ENCODE data around the gene LRP4. TPM values are rescaled to one million over a fixed set of nuclear protein-coding genes. Genes with fewer than 3 reads are reported as not detected.

The LRP4 gene
- total and polyA plus RNA-seq, 2 of the 8 experiments (the other 6 are each of a cell fraction or from before 2014, with no cell fraction given) = 5.4 to 22.1 TPM

- ChIA-PET CTCF (ENCODE audit: partially characterized antibody) (interaction anchor here (0.7 kb wide), 1 partner anchor 19 kb away, joined by 3 read pairs; no protein-coding TSS in a partner anchor), POLR2A (ENCODE audit: partially characterized antibody) (interaction anchor here (0.6 to 1.4 kb wide), 10 partner anchors 9 to 414 kb away, joined by 3 to 4 read pairs (median 3); partner anchors contain the start of gene DDB2)
- no peak overlapping the region for H4K5ac ChIP-seq (ENCODE audit: insufficient read length, low read depth, low read length)
- no peak overlapping the region for H2BK15ac ChIP-seq (ENCODE audit: low read length)
- peak overlapping the region; percentile 90 to 98 (median 92) for H3K4me3 ChIP-seq (ENCODE audit: extremely low read depth in 1 of 4, insufficient read depth in 2 of 4, low read depth in 3 of 4, low read length in 4 of 4)
- 2% methylated on average over 12 of the region's 12 CpGs; no CpG with 5 or more reads in 1 of the 2 experiments for WGBS, 2 experiments (ENCODE audit: extremely low coverage in 1 of 2, insufficient coverage in 1 of 2, insufficient read length in 1 of 2, insufficient replicate concordance in 2 of 2, low coverage in 1 of 2, low lambda C conversion rate in 2 of 2, missing lambda C conversion rate in 1 of 2)
- DNase-seq (ENCODE audit: low read depth in 1 of 2, low spot score in 2 of 2) (no peak), FAIRE-seq (no peak)
- peaks cover 28 to 50% of the 10 kb centered on the region in 2 experiments for H3K79me2 ChIP-seq (ENCODE audit: control insufficient read depth in 1 of 2, insufficient read depth in 2 of 2, low read length in 2 of 2)
- 0 out of 2 replicates have a peak overlapping the region, but pooled peaks have one; percentile 60 for H2BK12ac ChIP-seq (ENCODE audit: low read depth, low read length)
- peaks cover 3 to 4% of the 10 kb centered on the region in 2 experiments; a peak in 1 of 4 replicates for H3K9me3 ChIP-seq (ENCODE audit: insufficient read depth in 2 of 2, low read depth in 1 of 2, low read length in 1 of 2)
- peak overlapping the region; percentile 56 for H3K56ac ChIP-seq (replicated peaks; ENCODE audit: insufficient read length, low read depth, low read length)
- peak overlapping the region; percentile 75; the same call in 1 of the 2 replicates for H3K27ac ChIP-seq (ENCODE audit: low read depth, low read length)
- H2BK20ac ChIP-seq (ENCODE audit: low read length) = no peak overlapping the region
- H2BK120ac ChIP-seq (replicated peaks; ENCODE audit: low read depth, low read length) = no peak overlapping the region
- H4K8ac ChIP-seq (ENCODE audit: extremely low read depth, insufficient read depth, low read length) = 0 out of 2 replicates have a peak overlapping the region, but pooled peaks have one; percentile 73
- H3K27me3 ChIP-seq (replicated peaks in 1 of 4; ENCODE audit: control insufficient read depth in 3 of 4, extremely low read depth in 1 of 4, insufficient read depth in 3 of 4, low read length in 3 of 4) = no peaks in the 10 kb centered on the region; a peak in 1 of 7 replicates
- H4K91ac ChIP-seq (replicated peaks; ENCODE audit: insufficient read length, low read length) = peak overlapping the region; percentile 44
- H4K20me1 ChIP-seq (replicated peaks in 1 of 2; ENCODE audit: control insufficient read depth in 1 of 2, insufficient read depth in 2 of 2, low read length in 2 of 2) = peaks cover 3 to 7% of the 10 kb centered on the region in 2 experiments
- H3K9ac ChIP-seq (replicated peaks in 1 of 4; ENCODE audit: extremely low read depth in 1 of 4, low read depth in 3 of 4, low read length in 3 of 4) = peak overlapping the region; percentile 82 to 95 (median 89)
- peaks cover 8% of the 10 kb centered on the region; the same call in 1 of the 2 replicates for H3K79me1 ChIP-seq (ENCODE audit: low read depth, low read length)
- TF ChIP-seq SUZ12 (IDR thresholded peaks at IDR 0.05; ENCODE audit: low read length) (no peak), TBP (IDR thresholded peaks at IDR 0.05; ENCODE audit: low read depth, low read length) (no peak), POLR2AphosphoS5 (IDR thresholded peaks at IDR 0.05; ENCODE audit: low read depth, low read length) (0 out of 2 replicates have a peak, but pooled peaks have one; percentile 52)
- peak overlapping the region; percentile 93 for H3K4ac ChIP-seq (replicated peaks; ENCODE audit: insufficient read length, low read depth, low read length)
- H3K23me2 ChIP-seq (ENCODE audit: low read depth, low read length) = peaks cover 9% of the 10 kb centered on the region
- H3K23ac ChIP-seq (ENCODE audit: insufficient read length) = no peak overlapping the region
- H2AFZ ChIP-seq (ENCODE audit: low read length) = no peak overlapping the region
- H2BK5ac ChIP-seq (ENCODE audit: low read depth, low read length) = peak overlapping the region; percentile 91; the same call in 1 of the 2 replicates
- peak overlapping the region; percentile 62 for H3K18ac ChIP-seq (ENCODE audit: extremely low read depth, low read length)
- peaks cover 0 to 3% (median 0%) of the 10 kb centered on the region in 4 experiments; a peak in 2 of 8 replicates for H3K36me3 ChIP-seq (ENCODE audit: control insufficient read depth in 2 of 4, insufficient read depth in 4 of 4, low read length in 3 of 4)
- no peak overlapping the region for H3K14ac ChIP-seq (ENCODE audit: insufficient read length)
- peak overlapping the region; percentile 77 to 90 for H3K4me2 ChIP-seq (ENCODE audit: insufficient read depth in 1 of 2, low read depth in 2 of 2, low read length in 2 of 2)
- 0 out of 2 replicates have a peak overlapping the region, but pooled peaks have one; percentile 70 for H2AK5ac ChIP-seq (ENCODE audit: low read depth, low read length)
- peaks cover 0 to 2% (median 0%) of the 10 kb centered on the region in 4 experiments; a peak in 2 of 7 replicates for H3K4me1 ChIP-seq (replicated peaks in 1 of 4; ENCODE audit: control insufficient read depth in 3 of 4, insufficient read depth in 4 of 4, low read length in 3 of 4)
Measured at GRCh38 chr11:46845440-46845739, 73.0 kb downstream of the LRP4 start.
